Measurements from ENCODE around the gene PLEK2.
A peak's percentile ranks its signal among the peaks of the same experiment; 100 is the strongest.

PLEK2 gene

DNA sequence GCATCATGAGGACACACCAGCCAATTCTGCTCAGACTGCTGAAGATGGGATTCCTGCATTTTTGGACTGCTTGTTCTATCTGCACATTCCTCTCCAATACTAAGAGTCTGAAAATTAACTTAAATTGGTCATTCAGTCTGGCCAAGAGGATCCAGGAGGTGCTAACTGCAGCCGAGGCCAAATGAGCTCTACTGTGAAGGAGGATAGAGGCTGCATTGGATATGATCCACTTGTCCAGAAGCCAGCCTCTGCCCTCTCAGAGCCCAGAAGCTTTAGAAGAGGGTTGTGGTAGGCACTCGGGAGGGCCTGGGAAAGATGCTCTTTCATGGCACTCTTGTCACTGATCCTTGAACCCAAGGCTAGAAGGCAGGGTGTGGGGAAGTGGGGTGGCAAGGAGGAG, 37.1 kb upstream of the PLEK2 start:
- DNase-seq (ENCODE audit: low read depth), result no peak
- TF ChIP-seq, protein P1, sequence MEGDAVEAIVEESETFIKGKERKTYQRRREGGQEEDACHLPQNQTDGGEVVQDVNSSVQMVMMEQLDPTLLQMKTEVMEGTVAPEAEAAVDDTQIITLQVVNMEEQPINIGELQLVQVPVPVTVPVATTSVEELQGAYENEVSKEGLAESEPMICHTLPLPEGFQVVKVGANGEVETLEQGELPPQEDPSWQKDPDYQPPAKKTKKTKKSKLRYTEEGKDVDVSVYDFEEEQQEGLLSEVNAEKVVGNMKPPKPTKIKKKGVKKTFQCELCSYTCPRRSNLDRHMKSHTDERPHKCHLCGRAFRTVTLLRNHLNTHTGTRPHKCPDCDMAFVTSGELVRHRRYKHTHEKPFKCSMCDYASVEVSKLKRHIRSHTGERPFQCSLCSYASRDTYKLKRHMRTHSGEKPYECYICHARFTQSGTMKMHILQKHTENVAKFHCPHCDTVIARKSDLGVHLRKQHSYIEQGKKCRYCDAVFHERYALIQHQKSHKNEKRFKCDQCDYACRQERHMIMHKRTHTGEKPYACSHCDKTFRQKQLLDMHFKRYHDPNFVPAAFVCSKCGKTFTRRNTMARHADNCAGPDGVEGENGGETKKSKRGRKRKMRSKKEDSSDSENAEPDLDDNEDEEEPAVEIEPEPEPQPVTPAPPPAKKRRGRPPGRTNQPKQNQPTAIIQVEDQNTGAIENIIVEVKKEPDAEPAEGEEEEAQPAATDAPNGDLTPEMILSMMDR (IDR thresholded peaks at IDR 0.05; ENCODE audit: control insufficient read depth, extremely low read depth, insufficient read depth), result no peak
- no peak overlapping the region for H3K4me3 ChIP-seq (ENCODE audit: low read depth, low read length)

DNA sequence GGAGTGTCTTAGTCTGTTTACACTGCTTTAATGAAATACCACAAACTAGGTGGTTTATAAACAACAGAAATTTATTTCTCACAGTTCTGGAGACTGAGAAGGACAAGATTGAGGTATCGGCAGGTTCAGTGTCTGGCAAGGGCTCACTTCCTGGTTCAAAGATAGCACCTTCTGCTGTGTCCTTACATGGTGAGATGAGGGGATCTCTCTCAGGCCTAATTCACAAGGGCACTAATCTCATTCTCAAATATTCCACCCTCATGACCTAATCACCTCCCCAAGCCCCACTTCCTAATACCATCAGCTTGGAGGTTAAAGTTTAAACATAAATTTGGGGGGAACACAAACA, 35.0 kb upstream of the PLEK2 start:
- TF ChIP-seq, protein P1 (IDR thresholded peaks at IDR 0.05; ENCODE audit: control insufficient read depth, extremely low read depth, insufficient read depth), result no peak
- DNase-seq (ENCODE audit: low read depth), result no peak
- H3K4me3 ChIP-seq (ENCODE audit: low read depth, low read length), result no peak overlapping the region

DNA sequence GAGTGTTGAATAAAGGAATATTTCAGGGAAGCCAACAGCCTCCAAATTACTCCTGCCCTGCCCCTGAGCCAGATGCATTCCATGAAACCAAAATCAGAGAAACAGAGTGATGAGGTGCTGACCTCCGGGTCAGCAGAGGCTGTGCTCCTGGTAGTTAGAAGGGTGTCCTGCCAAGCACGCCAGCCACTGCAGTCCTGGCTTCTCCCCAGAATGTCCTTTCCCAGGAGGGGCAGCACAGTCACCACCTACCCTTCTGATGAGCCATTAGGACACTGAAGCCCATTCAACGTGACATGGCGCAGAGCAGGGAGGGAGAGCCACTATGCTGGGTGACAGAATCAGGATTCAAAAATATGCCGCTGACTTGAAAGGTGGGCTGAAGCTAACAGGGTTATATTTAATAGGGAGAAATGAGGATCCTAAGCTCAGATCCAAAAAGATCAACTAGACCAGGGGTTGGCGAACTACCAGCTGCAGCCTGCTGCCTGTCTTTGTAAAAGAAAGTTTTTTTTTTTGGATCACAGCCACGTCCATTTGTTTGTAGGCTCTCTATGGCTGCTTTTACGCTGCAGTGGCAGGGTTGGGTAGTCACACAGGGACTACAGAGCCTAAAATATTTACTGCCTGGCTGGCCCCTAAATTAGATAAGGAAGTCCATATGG, 34.5 kb upstream of the PLEK2 start:
- no peak overlapping the region for H3K4me3 ChIP-seq (ENCODE audit: low read depth, low read length)
- DNase-seq (ENCODE audit: low read depth), result peak; percentile 55
- TF ChIP-seq, protein P1 (IDR thresholded peaks at IDR 0.05; ENCODE audit: control insufficient read depth, extremely low read depth, insufficient read depth), result no peak

DNA sequence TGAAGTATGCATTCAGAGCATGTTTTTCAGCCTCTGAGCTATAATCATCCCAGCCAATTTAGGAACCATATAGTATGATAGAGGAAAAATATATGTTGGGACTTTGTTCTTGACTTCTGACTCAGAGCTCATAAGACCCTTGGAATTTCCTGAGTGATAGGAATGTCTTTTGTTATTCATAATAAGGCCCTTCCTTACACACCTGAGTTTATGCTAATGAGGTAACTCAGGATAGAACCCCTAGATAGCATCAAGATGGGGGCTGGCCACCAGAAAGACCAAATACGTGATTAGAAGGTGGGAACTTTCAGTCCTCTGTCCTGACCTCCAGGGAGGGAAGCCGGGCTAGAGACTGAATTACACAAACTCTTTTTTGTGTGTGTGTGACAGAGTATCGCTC, 32.4 kb upstream of the PLEK2 start:
- TF ChIP-seq, protein P1 (IDR thresholded peaks at IDR 0.05; ENCODE audit: control insufficient read depth, extremely low read depth, insufficient read depth), result no peak
- no peak for DNase-seq (ENCODE audit: low read depth)

DNA sequence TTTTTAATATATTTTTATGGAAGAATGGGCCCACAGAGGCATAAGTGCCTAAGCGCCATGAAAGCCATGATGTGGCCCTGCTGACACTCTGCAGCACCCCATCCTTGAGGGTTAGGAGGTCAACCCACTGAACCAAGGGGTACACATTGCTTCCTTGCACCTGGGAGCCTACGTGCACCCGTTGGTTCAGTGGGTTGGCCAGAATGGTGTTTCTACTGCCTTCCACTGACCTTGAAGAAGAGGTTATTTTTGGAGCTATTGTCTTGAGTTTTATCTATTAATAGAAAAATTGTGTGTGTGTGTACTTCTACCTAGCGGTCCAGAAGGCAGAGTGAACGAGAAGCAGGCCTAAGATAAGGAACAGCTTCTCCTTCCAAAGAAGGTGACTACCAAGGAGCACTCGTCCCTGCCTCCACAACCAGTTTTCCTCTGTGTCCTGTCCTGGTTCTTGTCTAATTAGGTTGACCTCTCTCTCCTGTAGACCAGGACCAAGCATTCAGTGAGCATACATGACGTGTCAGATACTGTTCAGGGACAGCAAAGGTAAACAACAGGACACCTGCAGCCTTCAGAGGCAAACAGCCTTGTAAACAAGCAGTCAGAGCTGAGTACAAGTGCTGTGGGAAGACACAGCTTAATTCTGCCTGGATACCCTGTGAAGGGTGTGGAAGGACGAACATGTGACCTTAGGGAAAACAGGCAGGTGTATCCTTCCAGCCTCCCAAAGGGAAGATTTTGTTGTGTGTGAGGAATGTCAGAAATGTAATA, 30.4 kb upstream of the PLEK2 start:
- TF ChIP-seq, protein P1 (IDR thresholded peaks at IDR 0.05; ENCODE audit: control insufficient read depth, extremely low read depth, insufficient read depth), result no peak
- peak; percentile 87 for DNase-seq (ENCODE audit: low read depth)
- H3K4me3 ChIP-seq (ENCODE audit: low read depth, low read length), result no peak overlapping the region

More for the DNA sequence above, 32.4 kb upstream of the PLEK2 start:
- H3K4me3 ChIP-seq (ENCODE audit: low read depth, low read length), result no peak overlapping the region

DNA sequence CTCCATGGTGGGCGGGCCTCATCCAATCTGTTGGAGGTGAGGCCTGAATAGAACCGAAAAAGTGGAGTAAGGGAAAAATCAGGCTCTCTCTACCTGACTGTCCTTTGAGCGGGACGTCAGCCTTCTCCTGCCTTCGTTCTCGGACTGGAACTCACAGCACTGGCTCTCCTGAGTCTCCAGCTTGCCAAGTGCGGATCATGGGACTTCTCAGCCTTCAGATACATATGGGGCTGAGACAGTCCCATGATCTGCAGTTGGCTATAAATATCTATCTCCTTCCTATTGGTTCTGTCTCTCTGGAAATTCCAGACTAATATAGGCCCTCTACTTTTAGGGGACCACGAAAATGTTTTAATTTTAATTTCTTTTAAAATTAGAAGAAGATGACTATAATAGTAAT, 29.7 kb upstream of the PLEK2 start:
- no peak overlapping the region for H3K4me3 ChIP-seq (ENCODE audit: low read depth, low read length)
- DNase-seq (ENCODE audit: low read depth), result no peak
- TF ChIP-seq, protein P1 (IDR thresholded peaks at IDR 0.05; ENCODE audit: control insufficient read depth, extremely low read depth, insufficient read depth), result no peak

Measured in LNCaP clone FGC (cell line).